ENCODE measurements around the gene LPCAT1. TPM values are rescaled to one million over a fixed set of nuclear protein-coding genes. Genes with fewer than 3 reads are reported as not detected.

The LPCAT1 gene
- total and polyA plus RNA-seq, 10 of the 15 experiments (the other 5 are each of a cell fraction or from before 2014, with no cell fraction given): 2.3 to 109 (median 72.7) TPM

DNA sequence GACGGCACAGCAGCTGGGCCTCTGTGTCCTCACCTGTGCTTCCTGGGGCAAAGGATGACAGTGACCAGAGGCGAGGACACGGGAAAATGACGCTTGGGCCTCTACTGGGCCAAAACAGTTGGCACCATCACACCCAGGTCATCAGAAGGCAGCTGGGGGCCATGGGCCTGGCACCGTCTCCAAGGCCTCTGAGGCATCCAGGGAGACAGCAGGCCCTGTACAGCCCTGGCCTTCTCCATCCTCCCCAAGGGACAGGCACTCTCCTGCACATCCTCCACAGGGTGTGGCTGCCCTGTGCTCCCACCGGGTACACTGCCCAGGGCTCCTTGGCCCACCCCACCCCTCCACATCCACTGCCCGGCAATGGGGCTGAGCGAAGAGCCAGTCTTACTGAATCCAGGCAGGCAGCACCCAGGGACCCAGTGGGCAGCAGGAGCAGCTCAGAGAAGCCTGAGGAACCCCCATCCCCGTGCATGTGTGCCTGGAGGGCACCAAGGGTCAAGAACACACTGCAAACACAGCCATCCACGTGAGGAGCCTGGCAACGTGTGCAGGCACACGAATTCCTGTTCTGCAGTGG is 4.0 kb downstream of the LPCAT1 start:
- intact Hi-C loops (cut with micrococcal nuclease; ENCODE audit: unreplicated experiment): loop anchor here (5.0 kb wide), 1 partner anchor 32 kb away; no protein-coding TSS in a partner anchor
- Histone ChIP-seq H2AFZ (ENCODE audit: control insufficient read depth, low read depth, low read length) (no peak overlapping the region), H3K27ac (ENCODE audit: control insufficient read depth, insufficient read depth) (no peak overlapping the region), H3K4me1 (ENCODE audit: control insufficient read depth, insufficient read depth, low read length) (peaks cover 10% of the 10 kb centered on the region), H4K20me1 (ENCODE audit: control insufficient read depth, insufficient read depth) (peaks cover 5% of the 10 kb centered on the region; the same call in 1 of the 2 replicates), H3K27me3 (replicated peaks in 1 of 2; ENCODE audit: control insufficient read depth in 2 of 2, insufficient read depth in 2 of 2, low read length in 1 of 2) (no peaks in the 10 kb centered on the region), H3K4me2 (ENCODE audit: control insufficient read depth, insufficient read depth) (peak overlapping the region; percentile 42), H3K9me3 (replicated peaks; ENCODE audit: control insufficient read depth, insufficient read depth, low read length) (no peaks in the 10 kb centered on the region), H3K79me2 (ENCODE audit: control insufficient read depth, insufficient read depth, low read length) (peaks cover 68% of the 10 kb centered on the region), H3K36me3 (ENCODE audit: control insufficient read depth in 2 of 2, insufficient read depth in 2 of 2, low read length in 1 of 2) (peaks cover 13 to 30% of the 10 kb centered on the region in 2 experiments), H3K9ac (ENCODE audit: control insufficient read depth, insufficient read depth, low read length) (no peak overlapping the region), H3K4me3 (no peak overlapping the region)
- TF ChIP-seq EP300 (IDR thresholded peaks at IDR 0.05; ENCODE audit: borderline replicate concordance in 1 of 2, control insufficient read depth in 1 of 2, low read depth in 2 of 2, low read length in 2 of 2): no peak
- TF ChIP-seq ZSCAN29 (IDR thresholded peaks at IDR 0.05): no peak
- TF ChIP-seq IRF4 (IDR thresholded peaks at IDR 0.05; ENCODE audit: low read depth, low read length): no peak
- ChIA-PET RAD21 (ENCODE audit: unreplicated experiment) (no interaction called here), POLR2A (interaction anchor here (3.8 kb wide), 1 partner anchor 20 kb away, joined by 11 read pairs; no protein-coding TSS in a partner anchor), SMC1A (ENCODE audit: uncharacterized antibody, unreplicated experiment) (interaction anchor here (0.6 to 1.2 kb wide), 2 partner anchors 20 to 24 kb away, joined by 3 read pairs; no protein-coding TSS in a partner anchor), CTCF (interaction anchor here (0.9 kb wide), 1 partner anchor 13 kb away, joined by 3 read pairs; no protein-coding TSS in a partner anchor)
- in situ Hi-C loops (cut with MboI): no loop called here
- ATAC-seq: no peak
- no peak for FAIRE-seq
- DNase-seq (ENCODE audit: low read depth, low spot score): no peak
- WGBS (ENCODE audit: insufficient coverage, insufficient replicate concordance, low lambda C conversion rate, missing lambda C conversion rate): 93% methylated on average over 12 of the region's 12 CpGs
- BruUV-seq (replicated peaks): no TSS peak

DNA sequence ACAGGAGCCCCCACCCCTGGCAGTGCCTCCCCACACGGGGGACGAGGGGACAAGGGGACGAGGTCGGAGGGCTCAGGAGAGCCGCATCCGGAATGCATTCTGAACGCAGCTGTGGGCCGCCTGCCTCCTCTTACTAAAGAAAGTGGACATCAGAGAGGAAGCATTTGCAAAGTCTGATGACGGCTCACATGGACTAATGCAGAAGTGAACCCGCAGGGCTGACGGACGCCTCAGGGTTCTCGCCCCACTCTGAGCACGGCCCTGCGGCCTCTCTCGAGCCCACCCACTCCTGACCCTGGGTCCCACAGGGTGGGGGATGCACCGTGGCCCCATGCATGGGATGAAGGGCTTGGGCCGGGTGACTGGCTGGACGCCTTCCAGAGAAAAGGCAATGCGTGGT is 5.9 kb downstream of the LPCAT1 start:
- in situ Hi-C loops (cut with MboI): no loop called here
- ChIA-PET CTCF (interaction anchor here (0.6 kb wide), 1 partner anchor 38 kb away, joined by 4 read pairs; no protein-coding TSS in a partner anchor), SMC1A (ENCODE audit: uncharacterized antibody, unreplicated experiment) (interaction anchor here (0.6 to 1.5 kb wide), 2 partner anchors 14 to 173 kb away, joined by 4 read pairs; no protein-coding TSS in a partner anchor), RAD21 (ENCODE audit: unreplicated experiment) (no interaction called here), POLR2A (interaction anchor here (0.6 to 0.8 kb wide), 2 partner anchors 28 to 204 kb away, joined by 3 read pairs; no protein-coding TSS in a partner anchor)
- Histone ChIP-seq H3K4me3 (no peak overlapping the region), H4K20me1 (ENCODE audit: control insufficient read depth, insufficient read depth) (peaks cover 5% of the 10 kb centered on the region; the same call in 1 of the 2 replicates), H3K4me2 (ENCODE audit: control insufficient read depth, insufficient read depth) (no peak overlapping the region), H3K9ac (ENCODE audit: control insufficient read depth, insufficient read depth, low read length) (no peak overlapping the region), H3K27me3 (replicated peaks in 1 of 2; ENCODE audit: control insufficient read depth in 2 of 2, insufficient read depth in 2 of 2, low read length in 1 of 2) (no peaks in the 10 kb centered on the region), H2AFZ (ENCODE audit: control insufficient read depth, low read depth, low read length) (no peak overlapping the region), H3K4me1 (ENCODE audit: control insufficient read depth, insufficient read depth, low read length) (peaks cover 4% of the 10 kb centered on the region), H3K79me2 (ENCODE audit: control insufficient read depth, insufficient read depth, low read length) (peaks cover 68% of the 10 kb centered on the region), H3K27ac (ENCODE audit: control insufficient read depth, insufficient read depth) (no peak overlapping the region), H3K36me3 (ENCODE audit: control insufficient read depth in 2 of 2, insufficient read depth in 2 of 2, low read length in 1 of 2) (peaks cover 19 to 33% of the 10 kb centered on the region in 2 experiments), H3K9me3 (replicated peaks; ENCODE audit: control insufficient read depth, insufficient read depth, low read length) (no peaks in the 10 kb centered on the region)
- intact Hi-C loops (cut with micrococcal nuclease; ENCODE audit: unreplicated experiment): no loop called here
- FAIRE-seq (no peak), DNase-seq (ENCODE audit: low read depth, low spot score) (no peak), ATAC-seq (no peak)
- 95% methylated on average over 20 of the region's 20 CpGs for WGBS (ENCODE audit: insufficient coverage, insufficient replicate concordance, low lambda C conversion rate, missing lambda C conversion rate)
- no TSS peak for BruUV-seq (replicated peaks)
- TF ChIP-seq, protein P1, sequence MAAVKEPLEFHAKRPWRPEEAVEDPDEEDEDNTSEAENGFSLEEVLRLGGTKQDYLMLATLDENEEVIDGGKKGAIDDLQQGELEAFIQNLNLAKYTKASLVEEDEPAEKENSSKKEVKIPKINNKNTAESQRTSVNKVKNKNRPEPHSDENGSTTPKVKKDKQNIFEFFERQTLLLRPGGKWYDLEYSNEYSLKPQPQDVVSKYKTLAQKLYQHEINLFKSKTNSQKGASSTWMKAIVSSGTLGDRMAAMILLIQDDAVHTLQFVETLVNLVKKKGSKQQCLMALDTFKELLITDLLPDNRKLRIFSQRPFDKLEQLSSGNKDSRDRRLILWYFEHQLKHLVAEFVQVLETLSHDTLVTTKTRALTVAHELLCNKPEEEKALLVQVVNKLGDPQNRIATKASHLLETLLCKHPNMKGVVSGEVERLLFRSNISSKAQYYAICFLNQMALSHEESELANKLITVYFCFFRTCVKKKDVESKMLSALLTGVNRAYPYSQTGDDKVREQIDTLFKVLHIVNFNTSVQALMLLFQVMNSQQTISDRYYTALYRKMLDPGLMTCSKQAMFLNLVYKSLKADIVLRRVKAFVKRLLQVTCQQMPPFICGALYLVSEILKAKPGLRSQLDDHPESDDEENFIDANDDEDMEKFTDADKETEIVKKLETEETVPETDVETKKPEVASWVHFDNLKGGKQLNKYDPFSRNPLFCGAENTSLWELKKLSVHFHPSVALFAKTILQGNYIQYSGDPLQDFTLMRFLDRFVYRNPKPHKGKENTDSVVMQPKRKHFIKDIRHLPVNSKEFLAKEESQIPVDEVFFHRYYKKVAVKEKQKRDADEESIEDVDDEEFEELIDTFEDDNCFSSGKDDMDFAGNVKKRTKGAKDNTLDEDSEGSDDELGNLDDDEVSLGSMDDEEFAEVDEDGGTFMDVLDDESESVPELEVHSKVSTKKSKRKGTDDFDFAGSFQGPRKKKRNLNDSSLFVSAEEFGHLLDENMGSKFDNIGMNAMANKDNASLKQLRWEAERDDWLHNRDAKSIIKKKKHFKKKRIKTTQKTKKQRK (IDR thresholded peaks at IDR 0.05; ENCODE audit: low read depth, low read length): no peak
- TF ChIP-seq, protein P2, sequence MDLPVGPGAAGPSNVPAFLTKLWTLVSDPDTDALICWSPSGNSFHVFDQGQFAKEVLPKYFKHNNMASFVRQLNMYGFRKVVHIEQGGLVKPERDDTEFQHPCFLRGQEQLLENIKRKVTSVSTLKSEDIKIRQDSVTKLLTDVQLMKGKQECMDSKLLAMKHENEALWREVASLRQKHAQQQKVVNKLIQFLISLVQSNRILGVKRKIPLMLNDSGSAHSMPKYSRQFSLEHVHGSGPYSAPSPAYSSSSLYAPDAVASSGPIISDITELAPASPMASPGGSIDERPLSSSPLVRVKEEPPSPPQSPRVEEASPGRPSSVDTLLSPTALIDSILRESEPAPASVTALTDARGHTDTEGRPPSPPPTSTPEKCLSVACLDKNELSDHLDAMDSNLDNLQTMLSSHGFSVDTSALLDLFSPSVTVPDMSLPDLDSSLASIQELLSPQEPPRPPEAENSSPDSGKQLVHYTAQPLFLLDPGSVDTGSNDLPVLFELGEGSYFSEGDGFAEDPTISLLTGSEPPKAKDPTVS (IDR thresholded peaks at IDR 0.05; ENCODE audit: low read depth, low read length): no peak
- TF ChIP-seq CBFB (IDR thresholded peaks at IDR 0.05; ENCODE audit: low read depth) (no peak), SRF (IDR thresholded peaks at IDR 0.05; ENCODE audit: low read depth in 2 of 2, low read length in 2 of 2) (no peak), ZNF217 (IDR thresholded peaks at IDR 0.05) (no peak), MTA2 (IDR thresholded peaks at IDR 0.05; ENCODE audit: low read depth) (no peak), HDAC6 (IDR thresholded peaks at IDR 0.05; ENCODE audit: unreplicated experiment) (no peak)
